Measurements from ENCODE around the gene APOD.
"Not testable (repeated sequence)": the region's sequence is repeated elsewhere in the genome, so short reads cannot be mapped to it uniquely, and the experiment has no call there.

APOD gene

GRCh38 chr3:195617784-195618659 lies 34.3 kb upstream of the APOD start:
- peak; percentile 4 for DNase-seq (ENCODE audit: low spot score)

GRCh38 chr3:195617134-195617533 lies 33.4 kb upstream of the APOD start:
- DNase-seq (ENCODE audit: low spot score): not testable (repeated sequence)

GRCh38 chr3:195616681-195617080 lies 32.9 kb upstream of the APOD start:
- DNase-seq (ENCODE audit: low spot score): no peak

GRCh38 chr3:195615952-195616537 lies 32.3 kb upstream of the APOD start:
- not testable (repeated sequence) for DNase-seq (ENCODE audit: low spot score)

- DNase-seq (ENCODE audit: low spot score): not testable (repeated sequence)
Observed at GRCh38 chr3:195614672-195615504, 31.1 kb upstream of the APOD start.

- DNase-seq (ENCODE audit: low spot score): peak; percentile 63
Observed at GRCh38 chr3:195613468-195614069, 29.8 kb upstream of the APOD start.

- peak; percentile 13 for DNase-seq (ENCODE audit: low spot score)
Observed at GRCh38 chr3:195612075-195612800, 28.5 kb upstream of the APOD start.

GRCh38 chr3:195609229-195609628 lies 25.5 kb upstream of the APOD start:
- no peak for DNase-seq (ENCODE audit: low spot score)

- not testable (repeated sequence) for DNase-seq (ENCODE audit: low spot score)
Observed at GRCh38 chr3:195601785-195602184, 18.0 kb upstream of the APOD start.

- peak; percentile 3 for DNase-seq (ENCODE audit: low spot score)
Observed at GRCh38 chr3:195601382-195601781, 17.6 kb upstream of the APOD start.

GRCh38 chr3:195599926-195600325 lies 16.2 kb upstream of the APOD start:
- not testable (repeated sequence) for DNase-seq (ENCODE audit: low spot score)

GRCh38 chr3:195599516-195599915 lies 15.8 kb upstream of the APOD start:
- DNase-seq (ENCODE audit: low spot score): not testable (repeated sequence)

- peak; percentile 2 for DNase-seq (ENCODE audit: low spot score)
Observed at GRCh38 chr3:195597848-195598247, 14.1 kb upstream of the APOD start.

- DNase-seq (ENCODE audit: low spot score): peak; percentile 2
Observed at GRCh38 chr3:195597229-195597628, 13.5 kb upstream of the APOD start.

GRCh38 chr3:195596765-195597171 lies 13.0 kb upstream of the APOD start:
- DNase-seq (ENCODE audit: low spot score): no peak

GRCh38 chr3:195595785-195596531 lies 12.2 kb upstream of the APOD start:
- DNase-seq (ENCODE audit: low spot score): peak; percentile 2

- DNase-seq (ENCODE audit: low spot score): no peak
Observed at GRCh38 chr3:195591852-195592251, 8.1 kb upstream of the APOD start.

GRCh38 chr3:195591220-195591619 lies 7.5 kb upstream of the APOD start:
- no peak for DNase-seq (ENCODE audit: low spot score)

- DNase-seq (ENCODE audit: low spot score): not testable (repeated sequence)
Observed at GRCh38 chr3:195590381-195590780, 6.6 kb upstream of the APOD start.

- not testable (repeated sequence) for DNase-seq (ENCODE audit: low spot score)
Observed at GRCh38 chr3:195589796-195590195, 6.1 kb upstream of the APOD start.

GRCh38 chr3:195587824-195588223 lies 4.1 kb upstream of the APOD start:
- DNase-seq (ENCODE audit: low spot score): no peak

Measured in AG20443 (cell line).